K562 (cell line): ENCODE results near the gene ZNF740. TPM values are rescaled to one million over a fixed set of nuclear protein-coding genes. Genes with fewer than 3 reads are reported as not detected.

Experiments used
- BRD4 ChIP-seq: fragments of 200-600 bp; sonication (generic); IDR thresholded peaks from 2 replicates; pipeline ENCODE4 v1.6.1; 2017; ENCODE audit warnings: inconsistent platforms
- CBFA2T2 ChIP-seq: fragments of 450-650 bp; conservative IDR thresholded peaks from 2 replicates; pipeline ENCODE4 v1.6.1; 2017; ENCODE audit warnings: mild to moderate bottlenecking
- FOXA3 ChIP-seq, 2 experiments: fragments of 450-650 bp in 1 of 2; sonication (generic) in 1 of 2; formaldehyde crosslinking; IDR thresholded peaks in 1 of 2; conservative IDR thresholded peaks in 1 of 2; 2 replicates each; pipeline versions ENCODE4 v1.4.0 to v1.8.0; 2020 to 2022; ENCODE audit warnings: mild to moderate bottlenecking in 2 of 2, missing genetic modification reagents in 1 of 2
- FOXP1 ChIP-seq: sonication (generic); formaldehyde crosslinking; IDR thresholded peaks from 2 replicates; pipeline ENCODE4 v1.8.0; 2022; ENCODE audit warnings: mild to moderate bottlenecking, missing genetic modification reagents
- GABPA ChIP-seq: fragments of 200-800 bp; sonication (Bioruptor generic); conservative IDR thresholded peaks from 2 replicates; pipeline ENCODE4 v1.6.1; 2016; ENCODE audit warnings: low read depth, missing genetic modification characterization, missing compliant biosample characterization
- GTF2A2 ChIP-seq: IDR thresholded peaks from 2 replicates; pipeline ENCODE4 v1.6.1; 2016; ENCODE audit warnings: mild to moderate bottlenecking, missing genetic modification characterization, missing compliant biosample characterization
- GTF2E2 ChIP-seq: fragments of 200-800 bp; sonication (Bioruptor generic); IDR thresholded peaks from 2 replicates; pipeline ENCODE4 v1.6.1; 2016; ENCODE audit warnings: missing genetic modification characterization, missing compliant biosample characterization
- KDM1A ChIP-seq, 2 experiments: fragments of 450-650 bp; IDR thresholded peaks; 2 replicates each; pipeline ENCODE4 v1.6.1; 2016; ENCODE audit warnings: mild to moderate bottlenecking in 2 of 2
- NBN ChIP-seq: fragments of 450-650 bp; IDR thresholded peaks from 2 replicates; pipeline ENCODE4 v1.6.1; 2016; ENCODE audit warnings: low read depth, mild to moderate bottlenecking
- NFIX ChIP-seq: fragments of 250-450 bp; sonication (Bioruptor Pico); IDR thresholded peaks from 2 replicates; pipeline ENCODE4 v1.4.0; 2020; ENCODE audit warnings: low read depth, mild to moderate bottlenecking, moderate library complexity
- NR2C1 ChIP-seq, 2 experiments: fragments of 450-650 bp; IDR thresholded peaks; 2 replicates each; pipeline ENCODE4 v1.6.1; 2017; ENCODE audit warnings: mild to moderate bottlenecking in 2 of 2, antibody characterized with exemption in 1 of 2, inconsistent platforms in 1 of 2, missing compliant biosample characterization in 1 of 2, missing genetic modification characterization in 1 of 2
- POLR2AphosphoS5 ChIP-seq: IDR thresholded peaks from 2 replicates; pipeline ENCODE4 v1.6.1; 2011; ENCODE audit warnings: mild to moderate bottlenecking, low read depth, low read length, moderate library complexity; ENCODE audit not compliant: control insufficient read depth, insufficient read depth
- polyA plus RNA-seq, 8 experiments: library from polyadenylated mRNA; depleted of rRNA in 4 of 8; stranded (reverse) in 5 of 8; unstranded in 3 of 8; fragments of >200 nt; fragmentation: Nextera tagmentation in 2 of 8; fragmentation: Illumina TruSeq in 1 of 8; extraction: Ambion mirVana in 2 of 8; extraction: Trizol in 1 of 8; gene quantifications; 2 replicates each; pipeline versions ENCODE4 v1.2.1 to v1.2.3, GENCODE V29; 2011 to 2014; ENCODE audit warnings: inconsistent platforms in 1 of 8, missing spikeins in 1 of 8
- total RNA-seq, 7 experiments: library from RNA; depleted of rRNA in 6 of 7; stranded (reverse); fragments of >200 nt in 6 of 7; fragmentation: Illumina TruSeq in 2 of 7; extraction: Trizol in 2 of 7; gene quantifications; 2 replicates each; pipeline versions ENCODE4 v1.2.1 to v1.2.3, GENCODE V29; 2011 to 2021; ENCODE audit warnings: low replicate concordance in 1 of 7
- TF ChIP-seq, protein P1 (sequence below), 3 experiments: fragments of 200-800 bp in 1 of 3; fragments of 250-450 bp in 1 of 3; fragments of 450-650 bp in 1 of 3; sonication (Bioruptor Pico) in 1 of 3; sonication (Bioruptor generic) in 1 of 3; formaldehyde crosslinking in 1 of 3; IDR thresholded peaks; 2 replicates each; pipeline versions ENCODE4 v1.6.1 to v1.8.0; 2016 to 2022; ENCODE audit warnings: mild to moderate bottlenecking in 2 of 3, missing genetic modification characterization in 2 of 3, missing compliant biosample characterization in 1 of 3, moderate library complexity in 1 of 3
- TF ChIP-seq, protein P2 (sequence below), 2 experiments: fragments of 450-650 bp; formaldehyde crosslinking in 1 of 2; IDR thresholded peaks; 2 replicates each; pipeline versions ENCODE4 v1.4.0 to v1.6.1; 2014 to 2020; ENCODE audit warnings: mild to moderate bottlenecking in 2 of 2, borderline replicate concordance in 1 of 2, low read depth in 1 of 2

Gene ZNF740
- total and polyA plus RNA-seq, 9 of the 15 experiments (the other 6 are each of a cell fraction or from before 2014, with no cell fraction given): 0.57 to 46.4 (median 18.6) TPM

DNA sequence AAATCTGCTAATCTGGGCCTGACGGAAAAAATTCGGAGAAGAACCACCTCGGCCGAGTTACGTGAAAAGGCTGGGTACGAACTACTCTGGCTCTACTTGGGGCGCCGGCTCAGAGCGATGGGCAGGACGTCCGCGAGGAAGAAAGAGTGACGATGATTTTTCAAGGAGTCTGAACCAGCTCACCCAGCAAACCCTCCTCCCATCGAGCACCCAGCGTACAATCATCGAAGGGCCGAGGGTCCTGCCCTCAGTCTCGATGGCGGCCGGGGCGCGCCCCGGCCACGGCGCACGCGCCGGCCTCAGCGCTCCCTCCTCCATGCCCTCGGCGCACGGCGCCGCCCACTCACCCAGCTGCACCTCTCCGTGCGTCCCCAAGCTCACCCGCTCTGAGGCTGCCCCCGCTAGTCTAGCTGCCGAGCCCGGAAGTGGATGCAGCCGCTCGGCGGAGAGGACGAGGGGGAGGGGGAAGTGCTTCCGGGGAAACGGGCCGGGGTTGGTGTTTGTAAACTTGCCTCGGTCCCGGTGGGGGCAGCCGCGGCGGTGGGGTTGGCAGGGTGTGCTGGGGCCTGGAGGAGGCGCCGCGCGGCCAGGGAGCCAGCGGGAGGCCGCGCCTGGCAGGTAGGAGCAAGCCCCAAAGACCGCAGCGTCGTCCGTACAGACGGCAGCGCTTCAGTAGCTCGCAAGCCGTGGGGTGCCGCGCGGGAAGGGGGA lies at the start of gene ZNF740, which contains the start of gene CSAD (continued):
- TF ChIP-seq, protein P1, sequence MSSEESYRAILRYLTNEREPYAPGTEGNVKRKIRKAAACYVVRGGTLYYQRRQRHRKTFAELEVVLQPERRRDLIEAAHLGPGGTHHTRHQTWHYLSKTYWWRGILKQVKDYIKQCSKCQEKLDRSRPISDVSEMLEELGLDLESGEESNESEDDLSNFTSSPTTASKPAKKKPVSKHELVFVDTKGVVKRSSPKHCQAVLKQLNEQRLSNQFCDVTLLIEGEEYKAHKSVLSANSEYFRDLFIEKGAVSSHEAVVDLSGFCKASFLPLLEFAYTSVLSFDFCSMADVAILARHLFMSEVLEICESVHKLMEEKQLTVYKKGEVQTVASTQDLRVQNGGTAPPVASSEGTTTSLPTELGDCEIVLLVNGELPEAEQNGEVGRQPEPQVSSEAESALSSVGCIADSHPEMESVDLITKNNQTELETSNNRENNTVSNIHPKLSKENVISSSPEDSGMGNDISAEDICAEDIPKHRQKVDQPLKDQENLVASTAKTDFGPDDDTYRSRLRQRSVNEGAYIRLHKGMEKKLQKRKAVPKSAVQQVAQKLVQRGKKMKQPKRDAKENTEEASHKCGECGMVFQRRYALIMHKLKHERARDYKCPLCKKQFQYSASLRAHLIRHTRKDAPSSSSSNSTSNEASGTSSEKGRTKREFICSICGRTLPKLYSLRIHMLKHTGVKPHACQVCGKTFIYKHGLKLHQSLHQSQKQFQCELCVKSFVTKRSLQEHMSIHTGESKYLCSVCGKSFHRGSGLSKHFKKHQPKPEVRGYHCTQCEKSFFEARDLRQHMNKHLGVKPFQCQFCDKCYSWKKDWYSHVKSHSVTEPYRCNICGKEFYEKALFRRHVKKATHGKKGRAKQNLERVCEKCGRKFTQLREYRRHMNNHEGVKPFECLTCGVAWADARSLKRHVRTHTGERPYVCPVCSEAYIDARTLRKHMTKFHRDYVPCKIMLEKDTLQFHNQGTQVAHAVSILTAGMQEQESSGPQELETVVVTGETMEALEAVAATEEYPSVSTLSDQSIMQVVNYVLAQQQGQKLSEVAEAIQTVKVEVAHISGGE (CRISPR knock-in tag; IDR thresholded peaks at IDR 0.05): peak in 2 of 3 experiments; percentile 43 to 95; a peak in 2 of 6 replicates
- TF ChIP-seq BRD4 (0 out of 2 replicates have a peak, but pooled peaks have one; percentile 47), FOXA3 (CRISPR knock-in tag; conservative IDR thresholded peaks at IDR 0.05 in 1 of 2, IDR thresholded peaks at IDR 0.05 in 1 of 2) (no peak; a peak in 1 of 4 replicates), GTF2A2 (tag) (no peak), CBFA2T2 (no peak), GTF2E2 (tag) (0 out of 2 replicates have a peak, but pooled peaks have one; percentile 71), NBN (0 out of 2 replicates have a peak, but pooled peaks have one; percentile 17), KDM1A (IDR thresholded peaks at IDR 0.05) (peak in 1 of 2 experiments; percentile 88; a peak in 2 of 4 replicates), FOXP1 (CRISPR knock-in tag) (0 out of 2 replicates have a peak, but pooled peaks have one; percentile 17), NFIX (CRISPR knock-in tag) (no peak), NR2C1 (IDR thresholded peaks at IDR 0.05) (peak; percentile 99), NR2C1 (tag; IDR thresholded peaks at IDR 0.05) (peak; percentile 99), POLR2AphosphoS5 (0 out of 2 replicates have a peak, but pooled peaks have one; percentile 66), GABPA (tag) (peak; percentile 100)
- TF ChIP-seq, protein P2, sequence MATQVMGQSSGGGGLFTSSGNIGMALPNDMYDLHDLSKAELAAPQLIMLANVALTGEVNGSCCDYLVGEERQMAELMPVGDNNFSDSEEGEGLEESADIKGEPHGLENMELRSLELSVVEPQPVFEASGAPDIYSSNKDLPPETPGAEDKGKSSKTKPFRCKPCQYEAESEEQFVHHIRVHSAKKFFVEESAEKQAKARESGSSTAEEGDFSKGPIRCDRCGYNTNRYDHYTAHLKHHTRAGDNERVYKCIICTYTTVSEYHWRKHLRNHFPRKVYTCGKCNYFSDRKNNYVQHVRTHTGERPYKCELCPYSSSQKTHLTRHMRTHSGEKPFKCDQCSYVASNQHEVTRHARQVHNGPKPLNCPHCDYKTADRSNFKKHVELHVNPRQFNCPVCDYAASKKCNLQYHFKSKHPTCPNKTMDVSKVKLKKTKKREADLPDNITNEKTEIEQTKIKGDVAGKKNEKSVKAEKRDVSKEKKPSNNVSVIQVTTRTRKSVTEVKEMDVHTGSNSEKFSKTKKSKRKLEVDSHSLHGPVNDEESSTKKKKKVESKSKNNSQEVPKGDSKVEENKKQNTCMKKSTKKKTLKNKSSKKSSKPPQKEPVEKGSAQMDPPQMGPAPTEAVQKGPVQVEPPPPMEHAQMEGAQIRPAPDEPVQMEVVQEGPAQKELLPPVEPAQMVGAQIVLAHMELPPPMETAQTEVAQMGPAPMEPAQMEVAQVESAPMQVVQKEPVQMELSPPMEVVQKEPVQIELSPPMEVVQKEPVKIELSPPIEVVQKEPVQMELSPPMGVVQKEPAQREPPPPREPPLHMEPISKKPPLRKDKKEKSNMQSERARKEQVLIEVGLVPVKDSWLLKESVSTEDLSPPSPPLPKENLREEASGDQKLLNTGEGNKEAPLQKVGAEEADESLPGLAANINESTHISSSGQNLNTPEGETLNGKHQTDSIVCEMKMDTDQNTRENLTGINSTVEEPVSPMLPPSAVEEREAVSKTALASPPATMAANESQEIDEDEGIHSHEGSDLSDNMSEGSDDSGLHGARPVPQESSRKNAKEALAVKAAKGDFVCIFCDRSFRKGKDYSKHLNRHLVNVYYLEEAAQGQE (IDR thresholded peaks at IDR 0.05; ENCODE audit: borderline replicate concordance): peak; percentile 34
- TF ChIP-seq, protein P2 (CRISPR knock-in tag; IDR thresholded peaks at IDR 0.05; ENCODE audit: low read depth): no peak
